Measurements from ENCODE around the gene DOK3.

DOK3 gene, protein sequence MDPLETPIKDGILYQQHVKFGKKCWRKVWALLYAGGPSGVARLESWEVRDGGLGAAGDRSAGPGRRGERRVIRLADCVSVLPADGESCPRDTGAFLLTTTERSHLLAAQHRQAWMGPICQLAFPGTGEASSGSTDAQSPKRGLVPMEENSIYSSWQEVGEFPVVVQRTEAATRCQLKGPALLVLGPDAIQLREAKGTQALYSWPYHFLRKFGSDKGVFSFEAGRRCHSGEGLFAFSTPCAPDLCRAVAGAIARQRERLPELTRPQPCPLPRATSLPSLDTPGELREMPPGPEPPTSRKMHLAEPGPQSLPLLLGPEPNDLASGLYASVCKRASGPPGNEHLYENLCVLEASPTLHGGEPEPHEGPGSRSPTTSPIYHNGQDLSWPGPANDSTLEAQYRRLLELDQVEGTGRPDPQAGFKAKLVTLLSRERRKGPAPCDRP

DNA sequence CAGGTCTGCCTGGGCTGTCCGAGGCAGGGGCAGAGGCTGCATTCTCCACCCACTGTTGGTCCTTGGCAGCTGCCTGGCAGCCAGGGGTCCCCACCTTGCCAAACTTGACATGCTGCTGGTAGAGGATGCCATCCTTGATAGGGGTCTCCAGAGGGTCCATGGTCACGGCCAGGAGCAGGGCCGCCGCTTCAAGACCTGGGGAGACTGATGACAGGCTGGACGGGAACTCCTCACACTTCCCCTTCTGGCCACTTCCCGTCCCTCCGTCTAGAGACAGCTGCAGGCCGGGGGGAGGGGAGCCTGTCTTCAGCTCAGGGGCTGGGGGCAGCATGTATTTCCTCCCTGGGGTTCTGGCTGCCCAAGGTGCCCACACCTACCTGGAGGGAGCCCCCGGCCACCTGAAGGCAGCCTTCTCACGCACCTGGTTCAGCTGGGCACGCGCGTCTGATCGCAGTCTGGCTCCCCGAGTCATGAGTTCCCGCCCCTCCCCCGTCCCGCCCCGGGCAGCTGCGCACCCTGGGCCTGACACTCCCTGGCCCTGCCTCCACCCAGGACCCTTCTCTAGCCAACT, at the start of gene DOK3:
Gene DOK3, minus strand, starts transcription at position 446 of the 571 bp plus-strand sequence. Its CDS starts 286 bp downstream, at position 160.
- no peak for FAIRE-seq

DNA sequence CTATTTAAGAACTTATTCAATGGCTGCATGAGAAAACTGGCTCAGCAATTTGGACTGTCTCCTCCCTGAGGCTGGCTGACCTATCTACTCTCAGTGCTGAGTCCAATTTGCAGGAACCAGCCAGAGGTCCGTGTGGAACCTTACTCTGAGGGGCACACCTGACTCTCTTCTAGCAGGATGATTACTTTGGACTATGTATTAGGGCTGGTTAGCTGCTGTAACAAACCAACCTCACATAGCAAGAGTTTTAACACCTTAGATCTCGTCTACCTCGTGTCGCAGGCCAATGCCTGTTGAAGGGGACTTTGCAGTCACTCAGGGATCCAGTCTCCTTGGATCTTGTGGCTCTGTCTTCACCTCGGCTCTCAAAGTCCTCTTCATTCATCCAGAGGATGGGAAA, 48.2 kb upstream of the DOK3 start:
- FAIRE-seq: no peak

DNA sequence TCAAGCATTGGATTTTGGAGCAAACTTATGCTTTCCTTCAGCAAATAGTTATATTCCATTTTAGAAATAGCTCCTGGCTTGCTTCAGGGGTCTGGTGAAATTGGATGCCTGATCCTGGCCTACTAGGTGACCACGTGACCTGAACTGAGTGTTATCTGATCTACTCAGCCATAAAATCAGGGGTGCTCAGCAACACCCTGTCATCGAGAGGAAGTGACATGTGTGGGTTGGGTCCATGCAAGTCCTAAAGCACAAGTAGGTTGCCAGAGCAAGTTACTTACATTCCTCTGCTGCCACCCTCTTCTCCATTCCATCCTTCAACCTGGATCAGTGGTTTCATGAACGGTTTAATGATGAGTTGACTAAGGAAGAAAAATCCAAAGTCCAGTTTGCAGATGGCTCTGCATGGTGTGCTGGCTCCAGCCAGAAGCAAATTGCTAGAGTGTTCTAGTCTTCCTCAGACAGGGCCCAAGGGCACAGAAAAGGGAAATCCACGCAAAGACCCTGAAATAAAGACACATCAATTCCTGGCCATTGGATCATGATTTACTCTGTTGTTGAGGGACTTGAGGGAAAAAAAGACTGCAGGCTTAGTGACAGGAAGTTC, 47.5 kb upstream of the DOK3 start:
- no peak for FAIRE-seq

DNA sequence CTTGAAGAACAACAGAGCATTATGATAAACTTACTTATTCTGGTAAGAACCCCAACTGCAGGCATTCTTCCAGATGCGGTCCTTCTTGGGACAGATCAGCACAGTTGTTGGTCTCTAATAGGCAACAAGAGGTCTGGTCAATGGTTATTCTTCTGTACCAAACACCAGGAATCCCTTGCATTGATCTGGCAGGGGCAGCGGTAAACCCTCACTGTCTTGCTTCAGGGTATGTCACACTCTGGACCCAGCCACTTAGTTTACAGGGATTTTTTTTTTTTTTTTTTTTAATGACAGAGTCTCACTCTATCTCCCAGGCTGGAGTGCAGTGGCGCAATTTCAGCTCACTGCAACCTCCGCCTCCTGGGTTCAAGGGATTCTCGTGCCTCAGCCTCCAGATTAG, 46.0 kb upstream of the DOK3 start:
- FAIRE-seq: no peak

DNA sequence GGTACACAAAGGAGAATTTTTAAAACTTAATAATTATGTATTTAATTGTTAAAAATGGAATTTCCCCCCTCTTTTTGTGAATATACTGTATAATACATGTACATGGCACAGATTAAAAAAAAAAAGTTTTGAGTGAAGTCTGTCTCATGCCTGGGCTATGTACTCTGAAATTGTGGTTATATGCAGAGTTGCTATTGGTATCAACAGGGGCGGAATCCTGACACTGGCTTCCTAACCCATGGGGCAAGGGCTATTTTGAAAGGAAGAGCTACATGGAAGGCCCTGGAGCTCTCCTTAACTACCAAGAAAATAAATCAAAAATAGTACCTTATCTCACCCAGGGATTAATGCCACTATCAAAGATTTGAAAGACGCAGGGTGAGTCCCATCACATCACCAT, 45.6 kb upstream of the DOK3 start:
- no peak for FAIRE-seq

DNA sequence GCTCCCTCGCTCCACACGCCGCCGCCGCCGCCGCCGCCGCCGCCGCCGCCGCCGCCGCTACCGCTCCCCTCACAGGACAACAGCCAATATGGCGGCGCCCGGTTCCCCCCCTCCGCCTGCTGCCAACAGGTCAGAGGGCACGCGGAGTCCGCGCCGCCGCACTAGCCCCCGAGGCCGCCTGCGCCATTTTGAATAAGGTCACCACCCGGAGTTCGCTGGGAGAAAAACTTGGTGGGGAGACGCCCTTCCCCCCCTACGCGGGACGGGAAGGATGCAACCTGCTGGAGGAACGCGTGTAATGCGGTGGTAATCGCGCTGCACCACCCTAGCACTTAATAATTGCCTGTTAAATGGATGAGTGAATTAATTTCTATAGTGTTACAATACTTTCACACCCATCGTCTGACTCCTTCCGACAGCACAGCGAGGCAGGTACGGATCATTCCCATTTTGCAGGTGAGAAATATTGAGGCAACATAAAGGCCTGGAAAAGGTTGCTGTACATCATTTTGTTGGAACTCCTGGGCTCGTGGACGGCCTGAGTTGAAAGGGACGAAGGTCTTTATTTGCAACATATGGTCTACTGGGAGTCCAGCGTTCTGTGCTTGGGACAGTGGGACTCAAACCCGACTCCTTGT, 45.0 kb upstream of the DOK3 start, which contains the start of gene FAM193B:
Gene FAM193B, minus strand, starts transcription at position 90 of the 638 bp plus-strand sequence. CDS start 105 bp downstream, outside the sequence.
- no peak for FAIRE-seq

DNA sequence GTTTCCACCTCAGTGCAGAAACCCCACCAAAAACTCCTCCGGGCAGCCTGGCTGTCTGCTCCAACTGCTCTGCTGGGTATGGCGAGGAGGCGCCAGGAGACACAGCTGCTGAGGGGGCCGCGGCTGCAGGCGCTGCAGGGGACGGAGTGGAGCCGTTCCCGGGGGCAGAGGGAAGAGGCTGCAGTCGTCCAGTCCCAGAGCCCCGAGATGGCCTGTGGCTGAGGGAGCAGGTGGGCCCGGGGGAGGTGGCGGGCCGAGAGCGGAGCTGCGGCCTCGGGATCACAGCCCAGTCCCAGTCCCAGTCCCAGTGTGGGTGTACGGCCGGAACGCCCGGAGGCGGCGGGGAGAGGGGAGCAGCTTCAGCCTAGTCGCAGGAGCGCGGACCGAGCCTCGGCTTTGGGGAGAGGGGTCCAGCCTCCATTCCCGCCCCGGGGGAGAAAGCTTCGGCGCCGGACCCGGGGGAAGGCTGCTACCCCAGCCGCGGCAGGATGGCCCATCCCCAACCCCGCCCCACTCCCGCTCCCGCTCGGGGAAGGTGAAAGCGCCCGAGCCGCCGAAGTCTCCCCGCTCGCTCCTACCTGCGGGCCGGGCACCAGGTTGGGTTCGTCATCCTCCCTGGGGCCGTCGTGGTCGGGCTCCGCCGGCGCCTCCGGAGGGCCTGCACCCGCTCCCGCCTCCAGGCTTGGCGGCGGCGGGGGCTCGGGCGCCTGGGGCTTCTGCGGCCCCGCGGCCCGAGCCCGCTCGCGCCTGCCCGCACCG, 44.2 kb upstream of the DOK3 start:
- FAIRE-seq: no peak

DNA sequence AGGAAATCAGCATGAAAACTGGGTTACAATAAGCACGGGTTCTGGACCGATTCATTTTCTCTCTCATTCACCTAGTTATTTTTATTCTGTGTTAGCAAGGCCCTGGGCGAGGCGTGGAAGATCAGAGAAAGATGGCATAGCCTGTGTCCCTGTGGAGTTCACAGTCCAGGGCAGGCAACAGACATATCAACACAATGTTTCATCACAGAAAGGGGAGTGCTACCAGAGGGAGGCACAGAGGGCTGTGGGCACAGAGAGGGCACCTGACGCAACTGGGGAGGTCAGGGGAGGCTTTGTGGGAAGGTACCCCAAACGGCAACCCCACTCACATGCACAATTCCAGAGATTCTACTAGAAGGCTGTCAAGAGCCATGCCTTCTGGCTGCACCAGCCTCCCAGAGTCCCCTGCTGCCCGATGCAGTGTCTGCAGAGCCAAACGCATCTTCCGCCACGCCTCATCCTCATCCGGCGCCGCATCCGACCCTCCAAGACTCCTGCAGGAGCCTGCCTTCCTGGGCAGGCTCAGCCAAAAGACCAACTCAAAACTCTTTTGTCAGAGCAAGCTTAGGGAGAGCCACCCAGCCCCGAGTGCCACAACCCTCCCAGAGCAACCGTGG, 43.3 kb upstream of the DOK3 start:
- no peak for FAIRE-seq

DNA sequence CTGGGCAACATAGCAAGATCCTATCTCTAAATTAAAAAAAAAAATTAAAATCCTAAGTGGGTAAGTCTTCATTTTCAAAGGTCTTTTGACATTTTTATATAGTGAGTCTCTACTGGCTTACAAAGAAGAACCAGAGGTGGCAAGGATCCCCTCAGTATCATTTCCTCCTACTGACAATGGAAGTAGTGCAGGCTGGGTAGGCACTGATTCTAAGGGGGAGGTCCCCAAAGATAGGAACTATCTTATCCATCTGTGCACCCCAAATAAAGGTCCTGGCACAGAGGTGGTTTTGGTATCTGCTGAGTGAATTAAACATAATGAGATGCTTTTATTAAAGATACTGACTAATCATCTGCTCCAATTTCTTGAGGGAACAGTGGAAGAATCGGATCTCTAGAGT, 40.5 kb upstream of the DOK3 start:
- no peak for FAIRE-seq

DNA sequence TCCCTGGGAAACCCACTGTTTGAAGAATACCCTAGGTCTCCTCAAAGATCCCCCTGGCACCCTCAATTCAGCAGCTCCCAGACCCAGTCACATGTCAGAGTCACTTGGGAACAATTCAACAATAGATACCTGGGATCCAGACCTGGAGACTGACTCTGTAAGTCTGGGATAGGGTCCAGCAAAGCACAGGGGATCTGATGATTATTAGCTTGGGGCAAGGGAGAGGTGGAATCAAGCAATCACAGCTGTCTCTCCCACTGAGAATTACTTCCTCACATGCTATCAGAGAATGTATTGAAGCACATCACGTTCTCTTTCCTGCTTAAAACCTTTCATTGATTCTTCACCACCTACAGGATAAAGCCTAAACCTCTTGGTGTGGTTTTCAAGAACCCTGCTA, 38.9 kb upstream of the DOK3 start:
- FAIRE-seq: no peak

DNA sequence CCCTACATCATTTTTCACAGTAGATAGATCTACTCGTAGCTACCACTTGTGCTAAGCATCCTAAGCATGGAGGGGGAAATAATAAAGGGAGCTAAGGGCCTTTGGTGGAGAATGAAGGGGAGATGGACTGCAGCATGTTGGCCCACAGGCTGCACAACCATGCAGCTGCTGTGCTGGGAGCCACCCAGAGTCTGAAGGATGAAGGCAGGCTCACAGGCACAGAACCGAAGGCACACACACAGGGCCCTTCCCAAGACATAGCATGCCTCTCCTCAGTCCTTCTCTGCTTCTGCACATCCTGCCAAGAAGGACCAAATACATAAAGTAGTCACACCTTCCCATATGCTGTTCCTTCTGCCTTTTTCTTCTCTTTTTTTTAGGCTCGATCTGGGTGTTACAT, 38.1 kb upstream of the DOK3 start:
- FAIRE-seq: no peak

DNA sequence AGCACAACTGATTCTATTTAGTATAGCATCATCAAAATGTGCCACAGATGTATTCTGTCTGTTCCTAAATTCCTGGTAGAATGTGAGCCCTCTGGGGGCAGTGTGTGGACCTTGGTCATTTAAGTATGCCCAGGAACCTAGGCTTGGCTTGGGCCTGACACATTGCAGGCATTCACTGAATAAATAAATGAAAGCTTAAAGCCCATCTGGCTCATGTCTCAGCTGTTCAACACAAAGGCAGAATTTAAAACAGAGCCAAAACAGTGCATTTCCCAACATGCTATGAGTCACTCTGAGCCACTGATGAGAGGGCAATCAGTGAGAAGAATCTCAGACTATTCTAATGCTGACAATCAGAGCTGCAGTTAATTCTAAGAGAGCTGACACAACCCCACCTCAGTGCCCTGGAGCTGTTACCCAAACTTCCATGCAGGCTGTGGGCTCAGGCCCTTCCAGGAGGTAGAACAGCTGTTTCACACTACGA, 36.7 kb upstream of the DOK3 start:
- FAIRE-seq: no peak

DNA sequence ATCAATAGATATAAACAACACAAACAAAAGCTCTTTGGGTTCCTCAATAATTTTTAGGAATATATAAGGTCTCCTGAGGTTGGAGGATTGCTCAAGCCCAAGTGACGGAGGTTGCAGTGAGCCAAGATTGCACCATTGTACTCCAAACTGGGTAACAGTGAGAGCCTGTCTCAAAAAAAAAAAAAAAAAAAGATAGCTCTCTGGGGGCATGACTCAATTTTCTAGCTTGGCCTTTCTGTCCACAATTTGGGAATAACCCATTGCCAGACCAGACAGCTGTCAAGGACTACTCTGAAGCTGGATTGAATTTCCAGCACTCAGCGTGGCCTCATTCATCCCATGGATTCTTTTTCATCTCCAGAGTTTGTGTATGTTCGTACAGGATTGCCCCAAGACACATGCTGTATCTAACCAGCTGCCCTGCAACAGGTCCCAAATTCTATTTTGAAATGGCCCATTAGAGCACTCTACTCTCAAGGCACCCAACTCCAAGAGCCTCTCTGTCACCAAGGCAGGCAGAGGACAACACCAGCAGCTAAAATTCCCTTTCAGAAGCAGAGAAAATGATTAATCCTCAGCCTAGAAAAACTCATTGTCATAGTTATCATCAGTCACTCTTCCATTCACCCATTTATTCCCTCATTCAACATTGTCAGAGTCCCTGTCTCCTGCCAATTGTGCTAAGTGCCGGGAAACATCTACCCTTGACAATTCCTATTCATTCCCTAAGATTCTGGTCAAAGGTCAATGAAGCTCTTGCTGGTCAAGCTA, 36.0 kb upstream of the DOK3 start:
- no peak for FAIRE-seq

DNA sequence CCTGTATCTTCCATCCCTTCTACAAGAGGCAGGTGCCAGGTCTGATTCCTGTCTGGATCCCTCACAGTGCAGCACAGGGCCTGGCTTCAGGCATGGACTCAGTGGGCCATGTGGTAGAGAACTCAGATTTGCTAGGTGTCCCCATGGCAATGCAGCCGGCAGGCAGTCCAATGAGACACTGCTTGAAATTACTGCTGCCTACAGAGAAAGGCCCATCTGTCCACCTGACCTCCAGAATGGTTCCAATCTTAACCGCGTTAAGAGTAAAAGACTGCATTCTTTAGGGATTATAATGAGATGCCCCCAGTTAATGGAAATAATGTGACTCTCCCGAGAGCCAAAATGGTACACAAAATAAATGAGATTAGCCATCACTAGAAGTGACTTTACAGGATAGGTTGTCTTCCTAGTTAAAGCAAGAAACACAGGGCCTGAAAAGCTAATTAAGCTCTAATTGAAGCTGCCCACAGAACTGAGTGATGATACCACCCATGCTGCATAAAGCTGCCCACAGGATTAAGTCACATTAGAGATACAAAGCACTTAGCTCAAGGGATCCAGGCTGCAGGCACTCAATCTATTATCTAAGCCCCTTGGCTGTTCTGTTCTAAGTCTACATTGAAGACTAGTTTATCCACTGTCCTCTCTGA, 33.3 kb upstream of the DOK3 start:
- no peak for FAIRE-seq

DNA sequence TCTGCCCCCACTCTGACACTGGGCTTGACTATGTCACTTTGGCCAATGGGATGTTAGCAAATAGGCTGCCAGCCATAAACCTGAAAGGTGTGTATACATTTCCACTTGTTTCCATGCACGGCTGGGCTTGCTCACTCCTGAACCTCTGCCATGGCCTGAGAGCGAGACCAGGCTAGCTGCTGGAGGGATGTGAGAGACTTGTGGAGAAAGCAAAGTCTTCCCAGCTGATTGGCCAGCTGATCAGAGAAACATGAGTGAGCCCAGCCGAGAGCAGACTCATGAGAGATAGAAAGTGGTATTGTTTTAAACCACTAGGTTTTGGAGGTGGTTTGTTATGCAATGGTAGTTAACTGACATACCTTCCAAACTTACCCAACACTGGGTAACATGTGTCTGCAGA, 30.8 kb upstream of the DOK3 start:
- FAIRE-seq: no peak

DNA sequence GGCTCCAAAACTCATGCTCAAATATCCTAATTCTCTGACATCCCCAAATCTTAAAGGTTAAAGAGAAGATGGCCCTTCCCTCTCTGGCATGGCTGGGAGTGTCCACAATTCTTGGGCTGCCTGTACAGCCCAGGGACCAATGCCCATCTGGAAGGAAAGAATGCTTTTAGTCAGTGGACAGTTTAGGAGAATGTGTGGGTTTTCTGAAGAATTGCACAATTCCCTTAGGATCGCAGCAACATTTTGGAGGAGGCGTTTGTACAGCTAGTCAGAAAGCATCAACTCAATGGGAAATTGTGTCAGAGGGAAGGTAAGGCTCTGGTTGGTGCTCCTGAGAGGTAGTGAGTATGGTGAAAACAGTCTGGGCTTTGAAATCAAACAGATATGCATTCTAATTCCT, 29.8 kb upstream of the DOK3 start:
- FAIRE-seq: no peak

DNA sequence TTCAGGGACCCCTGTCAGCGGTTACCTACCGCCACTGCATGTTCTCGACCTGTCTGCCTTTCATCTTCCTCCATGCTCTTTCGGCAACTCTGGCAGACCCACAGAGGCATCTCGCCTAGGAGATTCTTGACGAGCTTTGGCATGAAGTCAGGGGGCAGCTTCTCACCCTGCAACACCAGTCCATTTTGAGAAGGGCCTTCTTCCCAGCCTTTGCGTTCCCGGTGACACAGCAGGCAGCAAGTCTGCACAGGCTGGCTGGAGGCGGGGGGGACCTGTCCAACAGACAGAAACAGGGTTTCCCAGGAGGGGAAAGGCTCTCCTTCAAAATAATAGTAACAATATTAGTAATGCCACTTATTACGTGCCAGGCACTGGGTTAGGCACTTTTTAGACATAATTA, 29.2 kb upstream of the DOK3 start:
- FAIRE-seq: no peak

DNA sequence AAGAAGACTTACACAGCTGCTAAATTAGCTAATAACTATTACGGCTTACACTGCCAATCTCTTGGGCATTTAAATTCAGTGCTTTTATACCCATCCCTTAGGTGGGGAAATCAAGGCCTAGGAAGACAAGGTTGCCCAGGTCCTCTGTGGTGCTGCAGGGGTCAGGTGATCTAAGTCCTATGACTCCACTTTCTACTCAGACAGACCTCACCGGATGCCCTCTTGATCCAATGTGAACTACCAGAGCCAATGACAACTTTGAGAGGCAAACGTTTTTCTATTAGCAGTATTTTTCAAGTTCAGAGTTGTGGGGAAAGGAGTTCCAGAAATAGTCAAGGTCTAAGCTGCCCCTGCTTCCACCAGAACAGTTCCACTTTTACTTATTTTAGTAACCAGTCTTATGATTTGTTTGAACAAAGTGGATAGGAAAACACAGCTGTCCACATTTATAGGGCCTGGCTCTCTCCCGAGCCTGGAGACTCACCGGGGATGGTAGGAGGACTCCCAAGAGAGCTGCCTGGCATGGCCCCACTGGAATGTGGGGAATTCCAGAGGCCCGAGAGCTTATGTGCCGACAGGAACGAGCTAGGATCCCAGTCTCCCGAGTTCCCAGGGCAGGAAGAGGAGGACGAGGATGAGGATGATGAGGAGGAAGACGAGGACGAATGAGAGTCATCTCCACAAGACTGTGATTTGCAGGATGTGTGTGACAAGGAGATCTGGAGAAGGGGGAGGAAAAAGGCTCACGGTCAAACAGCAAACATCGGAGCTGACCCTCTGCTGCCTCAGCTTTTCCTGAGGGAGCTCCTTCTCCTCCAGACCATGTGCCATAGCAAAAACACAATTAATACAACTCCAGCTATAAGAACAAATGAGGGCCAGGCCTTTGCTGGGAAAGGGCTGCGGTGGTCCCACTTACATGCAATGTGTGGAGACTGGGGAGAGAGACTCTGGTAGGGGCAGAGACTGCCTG, 28.0 kb upstream of the DOK3 start:
- no peak for FAIRE-seq

DNA sequence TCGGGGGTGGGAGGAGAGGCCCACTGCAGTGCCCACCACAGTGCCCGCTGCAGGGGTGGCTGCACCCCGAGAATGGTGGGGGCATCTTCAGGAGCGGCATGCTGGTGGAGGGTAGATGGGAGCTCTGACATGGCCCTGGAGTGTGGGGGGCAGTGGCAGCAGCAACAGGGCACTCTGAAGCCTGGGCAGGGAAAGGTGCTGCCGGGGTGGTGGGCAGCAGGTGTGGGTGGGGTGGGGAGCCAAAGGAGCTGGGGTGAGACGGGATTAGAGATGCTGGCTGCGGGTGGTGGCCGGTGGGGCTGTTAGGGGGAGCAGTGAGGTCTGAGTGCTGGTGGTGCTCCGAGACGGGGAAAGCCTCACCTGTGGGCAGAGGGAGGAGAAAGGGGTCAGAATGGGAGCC, 26.8 kb upstream of the DOK3 start:
- no peak for FAIRE-seq

DNA sequence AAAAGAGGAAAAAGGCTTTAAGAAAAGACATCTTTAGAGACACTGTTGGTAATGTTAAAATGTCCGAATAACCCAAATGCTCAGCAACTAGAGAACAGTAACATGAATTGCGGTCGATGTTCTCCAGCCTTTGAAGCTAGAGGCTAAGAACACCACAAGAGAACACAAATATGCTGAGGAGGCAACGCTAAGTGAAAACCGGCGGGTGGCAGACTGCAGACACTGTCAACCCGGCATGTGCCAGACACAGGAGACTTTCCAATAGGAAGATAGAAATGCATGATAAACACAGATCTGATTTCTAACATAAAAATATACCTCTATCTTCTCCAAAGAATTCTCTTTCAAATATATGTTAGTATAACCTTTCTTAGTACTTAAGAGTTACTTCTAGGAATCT, 25.5 kb upstream of the DOK3 start:
- FAIRE-seq: no peak

All from TTC549 (cell line).